ENCODE measurements around the gene DOK5. TPM values are rescaled to one million over a fixed set of nuclear protein-coding genes. Genes with fewer than 3 reads are reported as not detected.

The DOK5 gene
- polyA plus RNA-seq, 1 donor, result 3.0 TPM

DNA sequence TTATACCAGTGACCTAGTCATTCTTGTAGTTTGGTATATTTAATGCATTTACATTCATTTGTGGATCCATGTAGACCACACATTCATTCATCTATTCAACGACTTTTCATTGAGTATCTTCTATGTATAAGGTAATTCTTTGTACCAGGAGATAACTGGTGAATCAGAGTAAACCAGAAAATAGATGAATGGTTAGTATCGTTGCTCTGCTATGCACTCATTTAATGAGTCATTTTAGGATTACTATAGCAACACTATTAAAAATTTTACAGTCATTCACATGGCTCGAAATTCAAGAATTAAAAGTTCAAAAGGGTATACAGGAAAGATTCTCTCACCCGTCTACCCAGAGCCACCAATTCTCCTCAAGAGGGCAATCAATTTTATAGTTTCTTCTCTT is 26.8 kb downstream of the DOK5 start:
- no peak overlapping the region for H3K4me3 ChIP-seq (ENCODE audit: low read length)
- no peaks in the 10 kb centered on the region for H3K9me3 ChIP-seq (ENCODE audit: control insufficient read depth, low read depth, low read length)
- no peaks in the 10 kb centered on the region for H3K4me1 ChIP-seq (ENCODE audit: control insufficient read depth, insufficient read depth, low read length)
- no peak for DNase-seq
- H3K27ac ChIP-seq (ENCODE audit: low read length), result no peak overlapping the region
- no peaks in the 10 kb centered on the region for H3K36me3 ChIP-seq (ENCODE audit: control insufficient read depth, insufficient read depth, low read length)
- WGBS (ENCODE audit: insufficient coverage, low lambda C conversion rate), result 100% methylated on average over 2 of the region's 4 CpGs
- H3K27me3 ChIP-seq (ENCODE audit: control insufficient read depth, insufficient read depth, low read length), result no peaks in the 10 kb centered on the region

GRCh38 chr20:54506643-54507042 is 31.2 kb downstream of the DOK5 start:
- H3K27me3 ChIP-seq (ENCODE audit: control insufficient read depth, insufficient read depth, low read length), result no peaks in the 10 kb centered on the region
- no CpG with 5 or more reads among the region's 6 CpGs for WGBS (ENCODE audit: insufficient coverage, low lambda C conversion rate)
- H3K36me3 ChIP-seq (ENCODE audit: control insufficient read depth, insufficient read depth, low read length), result no peaks in the 10 kb centered on the region
- no peak overlapping the region for H3K4me3 ChIP-seq (ENCODE audit: low read length)
- H3K9me3 ChIP-seq (ENCODE audit: control insufficient read depth, low read depth, low read length), result no peaks in the 10 kb centered on the region
- DNase-seq, result no peak
- no peaks in the 10 kb centered on the region for H3K4me1 ChIP-seq (ENCODE audit: control insufficient read depth, insufficient read depth, low read length)
- H3K27ac ChIP-seq (ENCODE audit: low read length), result no peak overlapping the region

DNA sequence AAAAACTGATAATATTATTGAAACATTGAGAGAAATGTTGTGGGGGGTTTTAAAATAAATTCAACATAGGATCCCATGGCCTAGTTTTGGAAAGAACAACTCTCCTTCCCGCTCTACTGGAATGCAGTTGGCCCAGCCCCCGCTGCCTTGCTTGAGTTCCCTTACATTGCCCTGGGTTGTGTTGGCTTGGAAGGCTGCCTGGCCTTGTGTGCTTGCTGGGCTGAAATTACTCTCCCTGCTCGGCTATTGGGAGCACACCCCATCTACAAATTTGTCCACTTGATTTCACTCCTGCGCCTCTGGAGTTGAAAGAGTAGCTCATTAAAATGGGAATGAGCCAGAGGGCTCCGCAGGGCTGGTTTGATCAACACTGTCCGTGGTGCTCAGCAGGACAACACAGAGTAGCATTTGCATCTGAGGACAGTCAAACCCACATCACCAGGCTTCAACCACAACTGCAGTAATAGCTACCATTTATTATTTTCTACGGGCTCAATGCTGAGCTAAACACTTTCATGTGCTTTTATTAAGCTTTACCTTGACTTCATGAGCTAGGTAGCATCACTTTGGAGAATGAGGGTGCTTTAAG is 35.2 kb downstream of the DOK5 start:
- no CpG with 5 or more reads among the region's 7 CpGs for WGBS (ENCODE audit: insufficient coverage, low lambda C conversion rate)
- H3K4me1 ChIP-seq (ENCODE audit: control insufficient read depth, insufficient read depth, low read length), result no peaks in the 10 kb centered on the region
- H3K9me3 ChIP-seq (ENCODE audit: control insufficient read depth, low read depth, low read length), result no peaks in the 10 kb centered on the region
- H3K27ac ChIP-seq (ENCODE audit: low read length), result no peak overlapping the region
- no peak for DNase-seq
- H3K27me3 ChIP-seq (ENCODE audit: control insufficient read depth, insufficient read depth, low read length), result no peaks in the 10 kb centered on the region
- no peaks in the 10 kb centered on the region for H3K36me3 ChIP-seq (ENCODE audit: control insufficient read depth, insufficient read depth, low read length)
- H3K4me3 ChIP-seq (ENCODE audit: low read length), result no peak overlapping the region

- no CpG with 5 or more reads among the region's 4 CpGs for WGBS (ENCODE audit: insufficient coverage, low lambda C conversion rate)
- H3K27me3 ChIP-seq (ENCODE audit: control insufficient read depth, insufficient read depth, low read length), result no peaks in the 10 kb centered on the region
- H3K27ac ChIP-seq (ENCODE audit: low read length), result no peak overlapping the region
- DNase-seq, result no peak
- no peak overlapping the region for H3K4me3 ChIP-seq (ENCODE audit: low read length)
- H3K4me1 ChIP-seq (ENCODE audit: control insufficient read depth, insufficient read depth, low read length), result no peaks in the 10 kb centered on the region
- no peaks in the 10 kb centered on the region for H3K9me3 ChIP-seq (ENCODE audit: control insufficient read depth, low read depth, low read length)
- no peaks in the 10 kb centered on the region for H3K36me3 ChIP-seq (ENCODE audit: control insufficient read depth, insufficient read depth, low read length)
Measured at GRCh38 chr20:54512694-54513093, 37.3 kb downstream of the DOK5 start.

- Histone ChIP-seq H3K27ac (ENCODE audit: low read length) (no peak overlapping the region), H3K9me3 (ENCODE audit: control insufficient read depth, low read depth, low read length) (no peaks in the 10 kb centered on the region), H3K27me3 (ENCODE audit: control insufficient read depth, insufficient read depth, low read length) (no peaks in the 10 kb centered on the region), H3K4me1 (ENCODE audit: control insufficient read depth, insufficient read depth, low read length) (no peaks in the 10 kb centered on the region), H3K4me3 (ENCODE audit: low read length) (no peak overlapping the region), H3K36me3 (ENCODE audit: control insufficient read depth, insufficient read depth, low read length) (no peaks in the 10 kb centered on the region)
- DNase-seq, result no peak
- 43% methylated on average over 1 of the region's 3 CpGs for WGBS (ENCODE audit: insufficient coverage, low lambda C conversion rate)
Measured at GRCh38 chr20:54514028-54514607, 38.7 kb downstream of the DOK5 start.

DNA sequence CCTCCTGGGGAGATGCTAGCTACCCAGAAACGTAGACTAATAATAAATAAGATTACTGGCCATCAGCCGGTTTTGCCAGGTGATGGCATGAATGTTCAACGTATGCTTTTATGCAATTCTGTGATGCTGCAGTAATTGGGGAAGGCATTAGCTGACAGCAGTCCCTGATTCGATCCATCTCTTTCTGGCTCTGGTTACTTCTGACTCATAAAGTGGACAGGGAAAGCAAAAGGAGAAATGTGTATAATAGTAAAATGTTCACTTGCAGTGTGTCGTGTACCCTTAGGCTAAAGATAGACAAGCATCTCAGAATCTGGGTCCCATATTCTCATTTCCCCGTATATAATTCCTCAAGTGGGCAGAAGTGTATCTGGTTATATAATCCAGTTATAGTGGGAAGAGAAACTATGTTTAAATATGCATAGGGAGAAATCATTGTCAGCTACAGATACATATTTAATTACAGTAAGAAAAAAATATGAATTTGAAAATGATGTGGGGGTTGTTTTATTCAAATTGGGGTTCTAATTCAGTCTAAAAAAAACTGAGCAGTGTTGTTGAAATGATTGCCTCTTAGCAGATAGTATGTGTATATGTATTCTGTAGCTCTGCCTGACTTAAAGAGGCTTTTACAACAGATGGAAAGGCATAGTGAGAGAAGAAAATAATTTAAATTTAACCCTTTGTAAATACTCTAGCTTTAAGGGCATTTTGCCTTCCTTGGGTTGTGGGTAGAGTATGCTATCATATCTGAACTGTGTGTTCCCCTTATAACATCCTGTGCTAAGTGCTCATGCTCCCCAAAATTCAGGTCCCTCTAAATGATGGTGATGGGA is 40.6 kb downstream of the DOK5 start:
- H3K4me3 ChIP-seq (ENCODE audit: low read length), result no peak overlapping the region
- no peaks in the 10 kb centered on the region for H3K27me3 ChIP-seq (ENCODE audit: control insufficient read depth, insufficient read depth, low read length)
- 93% methylated on average over 2 of the region's 6 CpGs for WGBS (ENCODE audit: insufficient coverage, low lambda C conversion rate)
- H3K9me3 ChIP-seq (ENCODE audit: control insufficient read depth, low read depth, low read length), result no peaks in the 10 kb centered on the region
- H3K4me1 ChIP-seq (ENCODE audit: control insufficient read depth, insufficient read depth, low read length), result no peaks in the 10 kb centered on the region
- DNase-seq, result no peak
- H3K27ac ChIP-seq (ENCODE audit: low read length), result no peak overlapping the region
- no peaks in the 10 kb centered on the region for H3K36me3 ChIP-seq (ENCODE audit: control insufficient read depth, insufficient read depth, low read length)

GRCh38 chr20:54517241-54517975 is 42.0 kb downstream of the DOK5 start:
- no peak overlapping the region for H3K27ac ChIP-seq (ENCODE audit: low read length)
- 93% methylated on average over 3 of the region's 4 CpGs for WGBS (ENCODE audit: insufficient coverage, low lambda C conversion rate)
- no peaks in the 10 kb centered on the region for H3K36me3 ChIP-seq (ENCODE audit: control insufficient read depth, insufficient read depth, low read length)
- H3K9me3 ChIP-seq (ENCODE audit: control insufficient read depth, low read depth, low read length), result no peaks in the 10 kb centered on the region
- no peak for DNase-seq
- H3K4me3 ChIP-seq (ENCODE audit: low read length), result no peak overlapping the region
- no peaks in the 10 kb centered on the region for H3K4me1 ChIP-seq (ENCODE audit: control insufficient read depth, insufficient read depth, low read length)
- no peaks in the 10 kb centered on the region for H3K27me3 ChIP-seq (ENCODE audit: control insufficient read depth, insufficient read depth, low read length)

GRCh38 chr20:54524849-54525248 is 49.5 kb downstream of the DOK5 start:
- Histone ChIP-seq H3K27ac (ENCODE audit: low read length) (no peak overlapping the region), H3K27me3 (ENCODE audit: control insufficient read depth, insufficient read depth, low read length) (no peaks in the 10 kb centered on the region), H3K4me3 (ENCODE audit: low read length) (no peak overlapping the region), H3K4me1 (ENCODE audit: control insufficient read depth, insufficient read depth, low read length) (no peaks in the 10 kb centered on the region), H3K36me3 (ENCODE audit: control insufficient read depth, insufficient read depth, low read length) (no peaks in the 10 kb centered on the region), H3K9me3 (ENCODE audit: control insufficient read depth, low read depth, low read length) (no peaks in the 10 kb centered on the region)
- WGBS (ENCODE audit: insufficient coverage, low lambda C conversion rate), result no CpG with 5 or more reads among the region's 3 CpGs
- DNase-seq, result no peak

- 14% methylated on average over 1 of the region's 5 CpGs for WGBS (ENCODE audit: insufficient coverage, low lambda C conversion rate)
- Histone ChIP-seq H3K27me3 (ENCODE audit: control insufficient read depth, insufficient read depth, low read length) (no peaks in the 10 kb centered on the region), H3K4me3 (ENCODE audit: low read length) (no peak overlapping the region), H3K9me3 (ENCODE audit: control insufficient read depth, low read depth, low read length) (no peaks in the 10 kb centered on the region), H3K36me3 (ENCODE audit: control insufficient read depth, insufficient read depth, low read length) (no peaks in the 10 kb centered on the region), H3K4me1 (ENCODE audit: control insufficient read depth, insufficient read depth, low read length) (no peaks in the 10 kb centered on the region), H3K27ac (ENCODE audit: low read length) (no peak overlapping the region)
- DNase-seq, result no peak
Measured at GRCh38 chr20:54525916-54526590, 50.7 kb downstream of the DOK5 start.

DNA sequence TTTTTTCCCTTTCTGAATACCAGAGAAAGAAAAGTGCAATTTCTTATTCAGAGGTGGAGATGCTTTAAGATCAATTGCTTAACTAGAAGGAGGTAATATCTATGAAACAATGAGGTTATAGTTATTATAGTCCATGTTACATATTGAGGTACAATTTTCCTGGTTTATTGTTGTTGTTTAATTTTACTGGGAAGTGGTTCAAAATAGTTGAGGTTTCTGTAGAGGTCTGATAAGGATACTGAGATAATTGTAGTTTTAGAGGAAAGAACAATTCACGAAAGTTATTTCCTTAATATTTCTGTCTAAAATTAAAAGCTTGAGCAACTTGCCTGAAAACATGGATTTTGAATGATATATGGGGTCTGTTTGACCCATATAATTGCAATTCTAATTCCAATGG is 51.4 kb downstream of the DOK5 start:
- no peaks in the 10 kb centered on the region for H3K4me1 ChIP-seq (ENCODE audit: control insufficient read depth, insufficient read depth, low read length)
- no peaks in the 10 kb centered on the region for H3K27me3 ChIP-seq (ENCODE audit: control insufficient read depth, insufficient read depth, low read length)
- H3K36me3 ChIP-seq (ENCODE audit: control insufficient read depth, insufficient read depth, low read length), result no peaks in the 10 kb centered on the region
- no peaks in the 10 kb centered on the region for H3K9me3 ChIP-seq (ENCODE audit: control insufficient read depth, low read depth, low read length)
- WGBS (ENCODE audit: insufficient coverage, low lambda C conversion rate), result no CpG with 5 or more reads among the region's 1 CpG
- H3K27ac ChIP-seq (ENCODE audit: low read length), result no peak overlapping the region
- H3K4me3 ChIP-seq (ENCODE audit: low read length), result no peak overlapping the region
- no peak for DNase-seq
